Right ventricle myocardium inferior (tissue), 1 donor: Measurements from ENCODE around the gene ANOS1. TPM values are rescaled to one million over a fixed set of nuclear protein-coding genes. Genes with fewer than 3 reads are reported as not detected.

Experiments used
- ATAC-seq: fragments of 200-7000 bp; cut with Tn5 transposase; one replicate; pipeline ENCODE4 v1.9.1; 2020; ENCODE audit warnings: mild to moderate bottlenecking, moderate library complexity
- DNase-seq: peaks from one replicate; pipeline ENCODE4 v3.0.0; 2021; ENCODE audit errors: missing footprints
- intact Hi-C: fragments of 100-400 bp; cut with DNase I; formaldehyde crosslinking; loops from one replicate; pipeline ENCODE4 v1.11.0; 2022
- total RNA-seq: library from RNA; stranded (reverse); fragmentation: NEBNext Ultra II Directional; extraction: Animal tissue kit (Norgen Biotek cat#: 25700); gene quantifications from one replicate; pipeline ENCODE4 v1.2.1, GENCODE V29; 2021
- donor health status: DM: no; HTN: yes; CAD: no; lungs with severe emphysema.

The ANOS1 gene
- total RNA-seq, 1 donor from 2014 or later: 4.9 TPM

- DNase-seq (no peak), ATAC-seq (peak; percentile 26)
- intact Hi-C loops: no loop called here
These were observed 7.6 kb downstream of the ANOS1 start for GRCh38 chrX:8724300-8724699.

GRCh38 chrX:8721536-8721935 is 10.4 kb downstream of the ANOS1 start:
- intact Hi-C loops: no loop called here
- DNase-seq: no peak
- no peak for ATAC-seq

- DNase-seq: no peak
- intact Hi-C loops: no loop called here
These were observed 11.8 kb downstream of the ANOS1 start for GRCh38 chrX:8720136-8720535.

GRCh38 chrX:8717354-8717753 is 14.6 kb downstream of the ANOS1 start:
- no peak for ATAC-seq
- no peak for DNase-seq
- intact Hi-C loops: no loop called here

More at GRCh38 chrX:8720136-8720535, 11.8 kb downstream of the ANOS1 start:
- no peak for ATAC-seq

GRCh38 chrX:8714164-8714563 is 17.8 kb downstream of the ANOS1 start:
- intact Hi-C loops: no loop called here
- no peak for ATAC-seq
- no peak for DNase-seq

- ATAC-seq (no peak), DNase-seq (no peak)
- intact Hi-C loops: no loop called here
These were observed 20.5 kb downstream of the ANOS1 start for GRCh38 chrX:8711401-8711800.

GRCh38 chrX:8704184-8704583 is 27.8 kb downstream of the ANOS1 start:
- no peak for ATAC-seq
- intact Hi-C loops: no loop called here
- no peak for DNase-seq

GRCh38 chrX:8692871-8693270 is 39.1 kb downstream of the ANOS1 start:
- intact Hi-C loops: no loop called here
- ATAC-seq (no peak), DNase-seq (no peak)

- no peak for ATAC-seq
- intact Hi-C loops: no loop called here
- no peak for DNase-seq
These were observed 42.5 kb downstream of the ANOS1 start for GRCh38 chrX:8689473-8689872.

GRCh38 chrX:8688776-8689175 is 43.2 kb downstream of the ANOS1 start:
- no peak for ATAC-seq
- intact Hi-C loops: no loop called here
- DNase-seq: no peak

- intact Hi-C loops: no loop called here
- ATAC-seq: no peak
- DNase-seq: no peak
These were observed 47.6 kb downstream of the ANOS1 start for GRCh38 chrX:8684201-8684965.

- DNase-seq: no peak
- intact Hi-C loops: no loop called here
These were observed 48.2 kb downstream of the ANOS1 start for GRCh38 chrX:8683687-8684086.

GRCh38 chrX:8679550-8679949 is 52.4 kb downstream of the ANOS1 start:
- no peak for DNase-seq
- no peak for ATAC-seq
- intact Hi-C loops: no loop called here

More at GRCh38 chrX:8683687-8684086, 48.2 kb downstream of the ANOS1 start:
- ATAC-seq: no peak

GRCh38 chrX:8675006-8675630 is 56.8 kb downstream of the ANOS1 start:
- ATAC-seq: no peak
- intact Hi-C loops: no loop called here
- DNase-seq: no peak

- ATAC-seq (peak; percentile 31), DNase-seq (no peak)
- intact Hi-C loops: no loop called here
These were observed 58.7 kb downstream of the ANOS1 start for GRCh38 chrX:8673201-8673600.

GRCh38 chrX:8672176-8672575 is 59.8 kb downstream of the ANOS1 start:
- intact Hi-C loops: no loop called here
- ATAC-seq: no peak

GRCh38 chrX:8668813-8669212 is 63.1 kb downstream of the ANOS1 start:
- DNase-seq: no peak
- ATAC-seq: no peak
- intact Hi-C loops: no loop called here

More at GRCh38 chrX:8672176-8672575, 59.8 kb downstream of the ANOS1 start:
- DNase-seq: no peak

GRCh38 chrX:8663325-8663724 is 68.6 kb downstream of the ANOS1 start:
- intact Hi-C loops: no loop called here
- DNase-seq: no peak
- no peak for ATAC-seq

GRCh38 chrX:8657883-8658282 is 74.1 kb downstream of the ANOS1 start:
- no peak for ATAC-seq
- no peak for DNase-seq
- intact Hi-C loops: no loop called here

GRCh38 chrX:8653956-8654355 is 78.0 kb downstream of the ANOS1 start:
- DNase-seq: no peak
- ATAC-seq: no peak
- intact Hi-C loops: no loop called here
